ENCODE measurements around the gene ESR2. TPM values are rescaled to one million over a fixed set of nuclear protein-coding genes. Genes with fewer than 3 reads are reported as not detected.
"Not testable (repeated sequence)": the region's sequence is repeated elsewhere in the genome, so short reads cannot be mapped to it uniquely, and the experiment has no call there.

The ESR2 gene
- total and polyA plus RNA-seq, 4 donors, result 0.11 to 3.4 (median 0.37) TPM

DNA sequence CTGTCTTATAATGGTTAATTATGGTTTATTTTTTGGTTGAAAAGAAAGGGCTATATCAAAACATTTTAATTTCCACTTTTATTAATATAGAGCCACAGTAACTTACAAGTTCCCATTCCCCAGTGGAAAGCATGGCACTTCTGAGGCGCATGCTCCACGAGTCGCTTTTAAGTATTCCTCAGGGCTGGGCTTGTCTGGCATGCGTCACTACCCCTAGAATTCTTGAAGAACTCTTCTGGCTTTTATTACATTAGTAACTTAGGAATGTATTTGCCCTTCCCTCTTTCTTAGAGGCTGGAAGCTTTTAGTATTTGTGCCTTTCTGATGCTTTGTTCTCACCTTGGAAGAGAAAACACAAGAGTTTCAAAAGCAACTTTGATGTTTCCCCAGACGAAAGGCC, 81.1 kb downstream of the ESR2 start:
- peak; percentile 42 to 77 (median 56) for DNase-seq
- peaks cover 6 to 60% (median 36%) of the 10 kb centered on the region in 4 donors for H3K36me3 ChIP-seq (ENCODE audit: control insufficient read depth in 4 of 4, insufficient read depth in 4 of 4, low read length in 4 of 4)
- ATAC-seq (ENCODE audit: insufficient read depth, low FRiP score), result no peak
- H3K27me3 ChIP-seq (ENCODE audit: control insufficient read depth in 3 of 3, insufficient read depth in 3 of 3, low read length in 2 of 3), result no peaks in the 10 kb centered on the region
- no peaks in the 10 kb centered on the region for H3K9me3 ChIP-seq (ENCODE audit: control insufficient read depth in 4 of 4, insufficient read depth in 3 of 4, low read length in 3 of 4)
- no peak overlapping the region for H3K4me3 ChIP-seq
- TF ChIP-seq CTCF (IDR thresholded peaks at IDR 0.05; ENCODE audit: control extremely low read depth, extremely low read depth), result no peak
- H3K9ac ChIP-seq (ENCODE audit: insufficient read depth in 1 of 2, low read length in 2 of 2), result peak overlapping the region in 1 of 2 donors; percentile 53
- 69 to 92% methylated on average over 5 of the region's 5 CpGs for WGBS, 2 donors
- peak overlapping the region; percentile 63 to 80 for H3K27ac ChIP-seq (ENCODE audit: low read depth in 1 of 2, low read length in 1 of 2)
- peaks cover 0 to 38% (median 22%) of the 10 kb centered on the region in 5 donors for H3K4me1 ChIP-seq (ENCODE audit: control insufficient read depth in 5 of 5, insufficient read depth in 5 of 5, low read length in 5 of 5)

DNA sequence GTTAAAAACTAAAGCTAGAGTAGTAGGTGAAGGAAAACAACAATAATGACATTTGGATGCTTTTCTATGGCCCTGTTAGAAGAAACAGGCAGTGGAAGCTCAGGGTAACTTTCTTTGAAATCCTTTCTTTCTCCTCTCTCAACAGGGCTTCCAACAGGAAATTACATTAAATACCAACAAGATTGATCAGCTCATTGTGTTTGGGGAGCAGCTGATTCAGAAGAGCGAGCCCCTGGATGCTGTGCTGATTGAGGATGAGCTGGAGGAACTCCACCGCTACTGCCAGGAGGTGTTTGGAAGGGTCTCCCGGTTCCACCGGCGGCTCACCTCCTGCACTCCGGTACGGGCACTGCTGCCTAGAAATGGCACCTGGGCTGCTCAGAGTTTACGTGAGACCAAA, 81.5 kb downstream of the ESR2 start:
- Histone ChIP-seq H3K9ac (ENCODE audit: insufficient read depth in 1 of 2, low read length in 2 of 2) (no peak overlapping the region), H3K9me3 (ENCODE audit: control insufficient read depth in 4 of 4, insufficient read depth in 3 of 4, low read length in 3 of 4) (no peaks in the 10 kb centered on the region), H3K4me1 (ENCODE audit: control insufficient read depth in 5 of 5, insufficient read depth in 5 of 5, low read length in 5 of 5) (peaks cover 0 to 37% (median 21%) of the 10 kb centered on the region in 5 donors), H3K27ac (ENCODE audit: low read depth in 1 of 2, low read length in 1 of 2) (peak overlapping the region in 1 of 2 donors; percentile 67), H3K36me3 (ENCODE audit: control insufficient read depth in 4 of 4, insufficient read depth in 4 of 4, low read length in 4 of 4) (peaks cover 6 to 56% (median 36%) of the 10 kb centered on the region in 4 donors), H3K27me3 (ENCODE audit: control insufficient read depth in 3 of 3, insufficient read depth in 3 of 3, low read length in 2 of 3) (no peaks in the 10 kb centered on the region), H3K4me3 (no peak overlapping the region)
- no peak for TF ChIP-seq CTCF (IDR thresholded peaks at IDR 0.05; ENCODE audit: control extremely low read depth, extremely low read depth)
- 92 to 96% methylated on average over 8 of the region's 8 CpGs for WGBS, 2 donors
- no peak for ATAC-seq (ENCODE audit: insufficient read depth, low FRiP score)
- DNase-seq, result no peak

- not testable (repeated sequence) for ATAC-seq (ENCODE audit: insufficient read depth, low FRiP score); H3K4me3 ChIP-seq; DNase-seq; H3K27me3 ChIP-seq (ENCODE audit: control insufficient read depth in 3 of 3, insufficient read depth in 3 of 3, low read length in 2 of 3); H3K27ac ChIP-seq (ENCODE audit: low read depth in 1 of 2, low read length in 1 of 2); H3K9me3 ChIP-seq (ENCODE audit: control insufficient read depth in 4 of 4, insufficient read depth in 3 of 4, low read length in 3 of 4); H3K9ac ChIP-seq (ENCODE audit: insufficient read depth in 1 of 2, low read length in 2 of 2)
- peaks cover 0 to 30% (median 16%) of the 10 kb centered on the region in 5 donors for H3K4me1 ChIP-seq (ENCODE audit: control insufficient read depth in 5 of 5, insufficient read depth in 5 of 5, low read length in 5 of 5)
- WGBS, 2 donors, result 81 to 92% methylated on average over 6 of the region's 6 CpGs
- peaks cover 2 to 43% (median 29%) of the 10 kb centered on the region in 4 donors for H3K36me3 ChIP-seq (ENCODE audit: control insufficient read depth in 4 of 4, insufficient read depth in 4 of 4, low read length in 4 of 4)
Observed at GRCh38 chr14:64210912-64211311, 83.3 kb downstream of the ESR2 start.

DNA sequence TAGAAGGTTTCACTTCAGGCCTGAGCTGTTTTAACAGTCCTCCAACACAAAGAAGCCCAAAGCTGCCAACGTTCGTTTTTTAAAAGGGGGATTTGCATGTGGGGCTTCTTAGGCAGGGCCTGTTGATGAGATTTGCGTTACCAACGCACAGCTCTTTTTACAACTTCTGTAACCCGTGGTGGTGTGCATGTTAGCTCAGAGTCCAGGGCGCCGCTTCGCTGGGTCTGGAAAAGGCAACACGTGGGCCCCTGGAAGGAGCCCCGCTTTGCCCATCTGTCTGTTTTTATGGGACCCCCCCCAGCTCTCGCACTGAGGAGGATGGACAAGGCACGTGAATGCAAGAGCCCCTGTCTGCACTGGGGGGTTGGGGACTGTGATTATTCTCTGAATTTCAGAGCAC, 84.0 kb downstream of the ESR2 start:
- H3K27me3 ChIP-seq (ENCODE audit: control insufficient read depth in 3 of 3, insufficient read depth in 3 of 3, low read length in 2 of 3), result no peaks in the 10 kb centered on the region
- 88 to 89% methylated on average over 12 of the region's 12 CpGs for WGBS, 2 donors
- no peak for DNase-seq
- no peak overlapping the region for H3K9ac ChIP-seq (ENCODE audit: insufficient read depth in 1 of 2, low read length in 2 of 2)
- peaks cover 0 to 30% (median 16%) of the 10 kb centered on the region in 5 donors for H3K4me1 ChIP-seq (ENCODE audit: control insufficient read depth in 5 of 5, insufficient read depth in 5 of 5, low read length in 5 of 5)
- ATAC-seq (ENCODE audit: insufficient read depth, low FRiP score), result no peak
- H3K36me3 ChIP-seq (ENCODE audit: control insufficient read depth in 4 of 4, insufficient read depth in 4 of 4, low read length in 4 of 4), result peaks cover 2 to 37% (median 24%) of the 10 kb centered on the region in 4 donors
- TF ChIP-seq CTCF (IDR thresholded peaks at IDR 0.05; ENCODE audit: control extremely low read depth, extremely low read depth), result no peak
- no peaks in the 10 kb centered on the region for H3K9me3 ChIP-seq (ENCODE audit: control insufficient read depth in 4 of 4, insufficient read depth in 3 of 4, low read length in 3 of 4)
- H3K4me3 ChIP-seq, result no peak overlapping the region
- peak overlapping the region in 1 of 2 donors; percentile 81 for H3K27ac ChIP-seq (ENCODE audit: low read depth in 1 of 2, low read length in 1 of 2)

Data from lung (tissue), 12 donors.